Ishikawa (cell line): ENCODE results near the gene ACBD6.

ENCODE experiments used
- CEBPB ChIP-seq: IDR thresholded peaks from 2 replicates; pipeline ENCODE4 v1.6.1; 2012
- CREB1 ChIP-seq: IDR thresholded peaks from 2 replicates; pipeline ENCODE4 v1.6.1; 2012; ENCODE audit warnings: low read depth
- EP300 ChIP-seq: IDR thresholded peaks from 2 replicates; pipeline ENCODE4 v1.6.1; 2012; ENCODE audit warnings: borderline replicate concordance
- FOXM1 ChIP-seq: IDR thresholded peaks from 2 replicates; pipeline ENCODE4 v1.6.1; 2012; ENCODE audit warnings: low read depth, borderline replicate concordance
- MAX ChIP-seq: IDR thresholded peaks from 2 replicates; pipeline ENCODE4 v1.6.1; 2012
- NFIC ChIP-seq: IDR thresholded peaks from 2 replicates; pipeline ENCODE4 v1.6.1; 2012
- RAD21 ChIP-seq: IDR thresholded peaks from 2 replicates; pipeline ENCODE4 v1.6.1; 2012; ENCODE audit warnings: low read depth
- REST ChIP-seq: IDR thresholded peaks from 2 replicates; pipeline ENCODE4 v1.6.1; 2012; ENCODE audit warnings: low read depth, mild to moderate bottlenecking
- TAF1 ChIP-seq: IDR thresholded peaks from 2 replicates; pipeline ENCODE4 v1.6.1; 2012; ENCODE audit warnings: low read depth, mild to moderate bottlenecking
- TEAD4 ChIP-seq: IDR thresholded peaks from 2 replicates; pipeline ENCODE4 v1.6.1; 2012
- USF1 ChIP-seq: IDR thresholded peaks from 2 replicates; pipeline ENCODE4 v1.6.1; 2012
- YY1 ChIP-seq: IDR thresholded peaks from 2 replicates; pipeline ENCODE4 v1.6.1; 2012; ENCODE audit warnings: low read depth
- ZBTB7A ChIP-seq: IDR thresholded peaks from 2 replicates; pipeline ENCODE4 v1.6.1; 2012; ENCODE audit warnings: low read depth

GRCh38 chr1:180244840-180245239, 257.5 kb downstream of the ACBD6 start:
- no peak for TF ChIP-seq CEBPB
- TF ChIP-seq REST: no peak
- no peak for TF ChIP-seq RAD21
- no peak for TF ChIP-seq TAF1
- TF ChIP-seq EP300: no peak
- no peak for TF ChIP-seq YY1
- TF ChIP-seq MAX: no peak
- no peak for TF ChIP-seq NFIC
- no peak for TF ChIP-seq ZBTB7A
- no peak for TF ChIP-seq USF1
- no peak for TF ChIP-seq FOXM1
- no peak for TF ChIP-seq TEAD4
- TF ChIP-seq CREB1: no peak
